HL-60/S4 treated with retinoic acid at 250 ng/mL for 4 days and 3 days (cell line): Measurements from ENCODE around the gene SPTBN5.

Source experiments
- in situ Hi-C: fragments of 300-500 bp; cut with MboI; formaldehyde crosslinking; loops from 2 replicates; pipeline ENCODE4 v1.7.0; 2022; ENCODE audit warnings: low sequenced_read_pairs

Gene SPTBN5

DNA sequence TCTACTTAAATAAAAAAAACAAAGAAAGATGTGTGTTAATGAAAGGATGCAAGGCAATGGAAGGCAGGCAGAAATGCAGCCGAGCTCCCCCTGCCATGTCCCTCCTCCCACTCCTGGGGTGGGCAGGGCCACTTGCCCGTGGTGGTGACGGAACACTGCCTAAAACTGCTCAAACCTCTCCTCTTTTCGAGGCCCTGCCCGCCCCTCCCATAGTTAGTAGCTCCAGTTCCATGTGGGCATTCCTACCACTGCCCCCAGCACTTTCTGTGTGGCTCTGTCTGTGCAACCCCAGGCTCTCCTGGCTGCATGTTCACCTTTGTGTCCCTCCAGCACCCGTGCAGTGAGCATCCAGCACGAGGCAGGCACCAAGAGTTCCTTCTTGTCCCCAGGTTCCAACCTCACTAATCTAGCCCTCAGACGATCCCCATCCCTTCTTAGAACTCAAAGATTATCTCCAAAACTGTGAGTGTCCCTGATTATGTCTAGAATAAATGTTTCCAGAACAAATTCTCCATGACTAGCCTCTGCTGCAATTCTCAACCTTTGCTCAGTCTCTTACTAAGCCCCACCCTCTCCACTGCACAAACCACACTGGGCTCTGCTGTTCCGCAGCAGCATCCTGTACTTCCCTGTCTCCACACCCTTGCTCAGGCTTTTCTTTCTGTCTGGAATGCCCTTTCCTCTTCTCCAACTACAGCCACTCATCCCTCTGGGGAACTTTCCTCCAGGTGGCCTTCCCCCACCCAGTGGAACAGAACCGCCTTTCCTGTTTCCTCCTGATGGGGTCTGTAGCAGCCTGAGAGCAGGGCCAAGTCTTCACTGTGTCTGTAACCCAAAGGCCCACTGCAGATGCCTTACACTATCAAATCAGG is 32.6 kb upstream of the SPTBN5 start:
- in situ Hi-C loops, result no loop called here

DNA sequence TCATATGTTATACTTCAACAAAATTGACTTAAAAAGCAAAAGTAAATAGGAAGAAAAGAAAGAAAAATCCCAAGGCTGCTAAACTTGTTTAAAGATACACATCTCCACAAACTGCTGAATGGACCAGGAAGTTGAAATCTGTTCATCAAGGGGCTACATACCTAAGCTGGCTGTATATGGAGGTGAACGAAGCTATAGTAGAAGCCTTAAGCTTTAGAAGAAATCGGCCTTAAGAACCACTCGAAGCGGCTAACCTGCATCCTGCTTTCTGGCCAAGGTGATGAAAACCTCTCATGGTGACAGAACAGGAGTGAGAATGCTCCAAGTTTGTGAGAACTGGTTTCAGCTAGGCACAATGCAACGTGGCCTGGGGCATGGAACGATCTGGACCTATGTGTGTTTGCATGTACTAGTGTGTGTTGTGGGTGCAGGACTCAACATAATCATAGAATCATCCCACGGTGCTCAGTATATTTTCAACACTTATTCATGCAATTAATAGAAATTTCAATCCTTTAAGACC is 31.3 kb upstream of the SPTBN5 start:
- in situ Hi-C loops, result no loop called here

DNA sequence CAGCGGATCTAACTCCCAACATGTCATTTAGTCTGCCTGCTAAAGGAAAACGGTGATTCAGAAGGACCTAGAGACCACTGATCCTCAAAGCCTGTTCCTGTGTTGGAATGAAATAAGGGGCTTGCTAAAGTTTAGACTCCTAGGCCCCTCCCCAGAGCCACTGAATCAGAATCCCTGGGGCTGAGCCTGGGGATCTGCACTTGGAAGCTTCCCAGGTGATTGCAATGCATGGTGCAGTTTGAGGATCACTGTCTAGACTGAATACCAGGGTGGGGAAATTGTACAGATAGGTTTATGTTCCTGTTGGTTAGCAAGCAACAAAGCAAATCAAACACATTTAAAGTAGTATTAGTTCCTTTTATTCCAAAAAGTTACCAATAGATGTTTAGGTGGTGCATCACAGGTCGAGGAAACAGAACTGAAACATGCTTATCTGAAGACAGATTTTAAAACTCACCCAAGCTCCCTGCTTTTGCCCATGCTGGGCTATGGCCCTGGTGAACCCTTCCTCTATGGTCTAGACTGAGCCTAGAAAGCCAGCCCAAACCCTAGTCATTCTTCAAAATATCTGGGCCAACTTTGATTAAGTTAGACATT is 29.6 kb upstream of the SPTBN5 start:
- in situ Hi-C loops, result no loop called here

DNA sequence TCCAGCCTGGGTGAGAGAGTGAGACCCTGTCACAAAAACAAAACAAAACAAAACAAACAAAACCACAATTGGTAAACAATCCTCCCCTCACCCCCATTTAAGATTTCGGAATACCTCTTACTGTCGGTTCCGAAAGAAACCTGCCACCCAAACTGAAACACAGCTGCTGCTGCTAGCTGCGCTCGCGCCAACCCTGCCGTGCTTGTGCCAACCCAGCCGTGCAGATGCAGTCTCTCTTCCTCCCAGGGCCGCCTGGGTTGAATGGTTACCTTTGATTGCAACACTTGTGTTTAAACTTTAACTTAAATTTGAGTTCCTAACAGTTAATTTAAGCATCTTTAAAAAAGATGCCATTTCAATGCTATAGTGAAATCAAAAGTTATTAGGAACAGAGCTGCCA is 28.5 kb upstream of the SPTBN5 start:
- in situ Hi-C loops, result no loop called here

DNA sequence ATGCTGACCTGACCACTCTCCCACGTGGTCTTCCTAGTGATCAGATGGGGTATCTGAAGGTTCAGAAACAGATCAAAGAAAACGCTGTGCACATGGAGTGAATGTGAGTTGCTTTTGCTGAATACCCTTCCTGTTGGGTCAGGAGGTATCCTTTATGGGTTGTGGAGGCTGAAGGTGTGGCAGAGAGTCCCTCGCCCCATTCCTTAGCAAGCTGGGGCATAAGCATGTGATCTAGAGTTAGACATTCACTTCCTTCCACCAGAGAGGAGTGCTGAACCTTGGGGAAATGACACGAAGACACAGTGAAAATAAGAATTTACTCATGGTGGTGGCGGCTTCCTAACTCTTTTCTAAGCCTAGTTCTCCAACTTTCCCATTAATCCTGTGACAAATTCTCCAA is 27.8 kb upstream of the SPTBN5 start:
- in situ Hi-C loops, result no loop called here

DNA sequence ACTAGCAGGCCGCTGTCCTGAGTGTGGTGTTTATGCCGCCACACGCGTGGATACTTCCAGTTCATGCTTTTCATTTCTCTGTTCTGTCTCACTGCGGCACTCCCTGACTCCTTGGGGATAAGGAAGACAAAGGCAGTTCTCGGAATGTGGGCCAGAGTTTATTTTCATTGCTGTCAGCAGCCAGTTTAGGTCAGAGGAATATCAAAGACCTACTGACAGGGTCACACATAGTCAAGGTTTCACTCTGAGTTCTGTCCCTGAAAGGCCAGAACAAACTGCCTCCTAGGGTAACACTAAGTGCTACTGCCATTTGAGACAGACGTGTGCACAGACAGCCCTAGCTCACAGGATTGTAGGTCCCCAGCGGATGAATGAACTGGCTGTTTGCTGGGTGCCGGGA is 27.3 kb upstream of the SPTBN5 start:
- in situ Hi-C loops, result no loop called here

DNA sequence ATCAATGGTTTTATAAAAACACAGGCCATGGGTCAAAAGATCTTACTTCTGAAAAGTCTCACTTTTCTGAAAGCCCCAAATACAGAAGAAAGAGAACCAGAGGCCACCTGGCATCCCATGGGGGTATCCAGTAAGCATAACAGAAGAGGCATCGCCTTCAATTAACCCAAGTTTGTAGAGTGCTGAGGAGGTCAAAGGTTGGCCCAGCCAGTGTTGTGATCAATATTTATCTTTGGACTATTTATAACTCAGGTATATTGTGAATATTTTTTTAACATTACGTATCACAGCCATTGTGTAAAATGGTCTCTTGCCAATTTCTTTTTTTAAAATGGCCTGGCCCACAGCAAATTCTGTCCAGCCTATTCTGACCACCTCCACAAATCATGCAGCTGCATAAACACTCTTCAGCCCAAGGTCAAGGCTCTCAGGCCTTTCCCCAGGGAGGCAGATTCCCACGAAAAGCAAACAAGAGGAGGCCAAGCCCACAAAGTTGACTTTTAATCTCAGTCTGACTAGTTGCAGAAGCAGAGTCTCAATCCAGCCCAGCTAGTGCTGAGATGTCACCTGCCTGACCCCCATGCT is 26.2 kb upstream of the SPTBN5 start:
- in situ Hi-C loops, result no loop called here

DNA sequence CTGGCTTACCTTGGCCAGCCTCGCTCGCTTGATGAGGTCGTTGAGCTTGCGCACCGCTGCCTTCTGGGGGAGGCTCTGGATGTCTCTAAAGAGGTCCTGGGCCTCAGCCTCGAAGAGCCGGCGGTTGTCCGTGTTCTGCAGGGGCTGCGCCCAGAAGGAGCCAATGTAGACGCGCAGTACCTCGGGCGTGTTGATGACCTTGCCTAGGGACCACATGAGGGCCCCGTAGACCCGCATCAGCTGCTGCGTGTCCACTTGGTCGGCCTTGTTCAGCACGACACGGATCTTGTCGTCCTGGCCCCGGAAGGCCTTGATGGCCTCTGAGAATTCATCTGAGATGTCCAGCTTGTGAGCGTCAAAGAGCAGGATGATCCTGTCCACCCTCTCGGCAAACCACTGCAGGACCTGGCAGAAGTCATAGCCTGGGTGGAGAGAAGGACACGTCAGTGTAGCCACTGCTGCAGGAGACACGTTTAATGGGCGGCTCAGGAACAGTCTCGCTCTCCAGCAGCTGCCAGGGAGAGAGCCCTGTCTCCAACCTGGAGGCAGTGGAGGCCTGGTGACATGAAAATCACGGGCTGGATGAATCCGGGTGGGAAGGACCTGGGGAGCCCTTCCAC is 25.5 kb upstream of the SPTBN5 start:
- in situ Hi-C loops, result no loop called here

DNA sequence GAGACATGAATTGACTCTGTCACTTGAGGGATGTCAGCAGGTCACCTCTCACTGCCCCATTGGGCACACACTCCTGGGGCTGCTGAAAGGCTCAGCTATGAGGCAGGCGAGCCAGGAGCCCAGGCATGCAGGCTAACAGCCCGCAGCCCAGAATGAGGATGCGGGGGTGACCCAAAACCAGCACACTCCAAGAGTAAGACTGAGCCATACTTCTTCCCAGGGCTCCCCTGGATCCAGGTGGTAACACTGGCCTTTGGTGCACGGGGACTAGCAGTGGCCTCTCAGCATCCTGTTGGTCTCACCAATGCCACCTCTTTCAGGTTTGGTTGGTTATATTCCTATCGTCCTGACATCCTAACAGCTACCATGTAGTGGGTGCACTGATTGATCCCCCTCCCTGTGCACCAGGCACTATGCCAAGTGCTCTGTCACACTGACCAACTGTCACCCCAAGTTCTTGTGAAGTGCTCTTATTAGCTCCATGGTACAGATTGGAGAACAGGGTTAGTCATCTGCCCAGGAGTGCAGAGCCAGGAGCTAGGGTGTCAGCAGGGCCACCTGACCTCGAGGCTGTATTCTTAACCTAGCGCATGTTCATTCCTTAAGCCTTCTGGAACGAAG is 24.8 kb upstream of the SPTBN5 start:
- in situ Hi-C loops, result no loop called here

DNA sequence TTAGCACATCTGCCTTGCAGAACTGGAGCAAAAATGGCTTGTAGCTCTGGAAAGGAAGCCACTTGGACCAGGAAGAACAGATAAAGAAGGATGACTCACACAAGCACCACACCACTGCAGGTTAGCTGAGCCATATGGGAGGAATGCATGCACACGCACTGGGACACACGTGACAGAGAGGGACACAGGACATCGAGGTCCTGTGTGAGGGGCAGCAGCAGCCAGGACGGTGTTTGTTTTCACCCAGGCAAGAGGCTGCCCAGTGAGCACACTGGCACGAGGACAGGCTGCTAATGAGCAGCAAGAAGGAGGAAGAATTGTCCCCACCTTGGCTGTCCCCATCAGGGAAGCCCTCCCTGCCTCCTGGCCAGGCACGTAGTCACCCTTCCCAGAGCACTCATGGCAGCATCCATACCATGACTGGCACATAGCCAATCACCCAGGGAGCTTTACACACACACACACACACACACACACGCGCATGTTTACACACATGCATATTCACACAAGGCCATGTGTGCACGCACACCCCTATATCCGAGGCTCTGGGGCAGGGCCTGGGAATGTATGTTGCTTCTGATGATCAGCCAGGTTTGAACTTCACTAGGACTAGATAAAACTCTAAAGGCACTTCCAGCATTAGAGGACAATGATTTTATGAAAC is 24.0 kb upstream of the SPTBN5 start:
- in situ Hi-C loops, result no loop called here

DNA sequence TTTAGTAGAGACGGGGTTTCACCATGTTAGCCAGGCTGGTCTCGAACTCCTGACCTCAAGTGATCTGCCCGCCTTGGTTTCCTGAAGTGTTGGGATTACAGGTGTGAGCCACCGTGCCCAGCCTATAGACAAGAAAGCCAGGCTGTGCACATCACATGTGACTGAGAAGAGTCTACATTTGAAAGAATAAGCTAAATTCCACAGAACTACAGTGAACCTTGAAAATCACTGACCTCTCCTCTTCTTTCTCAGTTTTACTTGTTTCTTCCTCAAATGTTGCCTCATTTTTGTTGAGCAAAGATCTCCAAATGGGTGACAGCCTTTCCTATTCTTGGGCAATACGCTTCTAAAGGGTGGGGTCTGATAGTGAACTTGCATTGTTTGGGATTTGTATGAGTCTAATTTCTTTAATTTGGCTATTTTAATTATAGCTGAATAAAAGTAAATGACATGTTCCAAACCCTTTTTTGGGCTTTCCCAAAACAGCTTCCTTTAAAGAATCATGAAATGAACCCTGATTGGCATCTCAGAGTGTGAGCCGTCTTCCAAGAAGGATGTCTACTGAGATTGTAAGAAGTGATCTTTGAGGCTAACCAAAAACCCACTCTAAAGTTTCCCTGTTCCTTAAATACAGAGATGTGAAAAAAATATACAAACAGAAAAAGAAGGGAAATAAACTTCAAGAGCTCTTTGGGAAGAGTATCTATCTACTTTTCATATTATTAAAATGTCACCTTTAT is 21.6 kb upstream of the SPTBN5 start:
- in situ Hi-C loops, result no loop called here

DNA sequence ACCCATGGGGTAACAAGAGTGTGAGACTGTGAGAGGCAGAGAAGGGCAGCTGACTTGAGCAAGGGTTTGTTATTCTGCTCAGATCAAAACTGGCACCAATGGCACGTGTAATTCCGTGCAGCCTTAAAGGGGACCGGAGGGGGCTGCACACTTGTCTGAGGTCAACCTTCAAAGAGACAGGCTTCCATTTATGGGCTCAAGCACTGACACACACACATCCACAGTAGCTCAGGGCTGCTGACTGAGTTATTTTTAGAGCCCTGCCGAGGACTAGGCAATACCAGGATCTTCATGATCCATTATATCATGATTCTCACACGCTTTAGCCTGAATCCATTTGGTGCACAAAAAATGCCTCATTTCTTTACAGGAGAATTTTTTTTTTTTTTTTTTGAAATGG is 20.6 kb upstream of the SPTBN5 start:
- in situ Hi-C loops, result no loop called here

DNA sequence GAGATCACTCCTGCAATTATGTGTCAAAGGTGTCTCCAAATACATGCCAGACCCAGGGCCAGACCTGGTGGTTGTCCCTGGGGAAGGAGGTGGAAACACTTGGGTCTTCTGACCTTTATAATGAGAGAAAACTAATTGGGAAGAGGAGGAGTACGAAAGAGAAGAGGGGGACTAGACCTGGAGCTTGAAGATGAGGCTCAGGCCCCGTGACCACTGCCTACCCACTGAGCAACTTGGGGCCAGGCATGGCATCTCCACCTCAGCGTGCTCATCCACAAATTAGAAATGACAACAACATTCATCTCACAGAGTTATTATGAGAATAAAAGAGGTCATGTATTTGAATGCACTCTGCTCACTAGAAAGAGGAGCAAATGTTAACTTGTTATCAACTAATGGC is 19.4 kb upstream of the SPTBN5 start:
- in situ Hi-C loops, result no loop called here

DNA sequence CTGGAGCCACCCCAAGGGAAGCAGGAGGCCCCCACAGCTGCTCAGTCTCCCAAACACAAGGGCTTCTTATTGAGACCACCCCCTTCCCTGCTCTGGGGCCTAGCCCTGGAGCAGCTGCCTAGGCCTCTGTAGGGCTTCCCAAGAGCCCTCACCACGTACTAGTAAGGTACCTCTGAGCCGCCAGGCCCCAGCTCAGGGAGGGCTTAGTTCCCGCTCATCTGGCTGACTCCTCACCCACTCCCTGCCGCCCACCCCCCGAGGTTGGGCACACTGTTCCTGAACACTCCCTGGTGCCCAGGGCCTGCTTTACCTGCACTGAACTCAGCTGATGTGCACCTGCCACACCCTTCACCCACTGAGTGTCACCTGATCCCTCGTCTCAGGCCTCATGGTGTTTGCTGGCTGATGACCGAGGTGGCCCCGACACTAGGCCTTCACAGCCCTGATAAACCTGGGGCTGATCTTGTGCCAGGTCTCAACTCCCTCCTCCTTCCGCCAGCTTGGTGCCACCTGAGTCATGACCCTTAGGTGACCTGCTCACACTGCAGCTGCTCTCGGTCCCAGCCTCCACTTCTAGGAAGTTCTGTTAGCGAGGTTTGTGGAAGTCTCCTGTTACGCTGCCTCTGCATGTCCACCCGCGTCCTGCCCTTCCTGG is 18.0 kb upstream of the SPTBN5 start:
- in situ Hi-C loops, result no loop called here

DNA sequence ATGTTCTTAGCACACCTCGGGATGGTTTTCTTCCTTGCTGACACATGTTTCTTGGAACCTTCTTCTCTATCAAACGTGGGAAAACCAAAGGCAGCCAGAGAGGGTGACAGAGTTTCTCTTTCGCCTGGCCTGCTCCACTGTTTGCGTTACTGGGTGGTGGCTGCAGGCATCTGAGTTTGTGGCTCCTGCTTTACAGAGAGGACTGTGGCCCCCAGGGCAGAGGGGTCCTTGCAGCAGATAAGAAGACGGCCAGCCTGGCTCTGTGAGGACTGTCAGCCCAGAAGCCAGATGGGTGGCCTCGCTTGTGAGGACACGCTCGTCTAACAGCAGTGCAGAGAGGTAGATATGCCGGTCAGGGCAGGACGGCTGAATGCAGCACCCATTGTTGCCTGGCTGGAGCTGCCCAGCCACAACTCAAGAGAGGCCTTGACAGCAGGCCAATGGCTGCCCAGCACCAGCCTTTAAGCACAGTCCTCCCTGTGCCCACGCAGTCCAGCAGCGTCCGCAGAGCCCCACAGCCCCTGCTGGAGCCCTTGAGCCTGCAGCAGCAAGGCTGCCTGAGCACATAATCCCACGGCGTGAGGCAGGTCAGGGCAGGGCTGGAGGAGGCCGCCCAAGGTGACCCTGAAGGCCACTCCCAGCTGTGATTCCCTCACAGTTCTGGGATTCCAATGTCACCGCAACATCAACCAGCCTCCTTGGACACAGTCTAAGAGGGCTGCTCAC is 15.0 kb upstream of the SPTBN5 start:
- in situ Hi-C loops, result no loop called here

DNA sequence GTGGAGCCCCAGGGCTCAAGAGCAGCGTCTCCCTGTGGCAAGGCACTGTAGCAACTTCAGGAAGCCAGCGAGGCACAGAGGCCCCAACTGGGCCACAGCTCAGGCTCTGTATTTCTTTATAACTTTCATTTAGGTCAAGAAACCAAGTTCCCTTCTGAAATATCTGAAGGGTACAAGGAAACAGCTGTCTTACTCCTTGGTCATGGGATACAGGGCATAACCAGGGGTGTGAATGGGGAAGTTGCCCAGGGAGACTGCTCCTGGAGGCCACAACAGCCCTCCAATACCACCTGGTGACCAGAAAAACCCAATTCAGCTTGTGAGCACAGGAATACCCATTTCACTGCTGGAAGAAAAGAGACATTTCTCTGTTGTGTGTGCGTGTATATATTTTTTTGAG is 13.3 kb upstream of the SPTBN5 start:
- in situ Hi-C loops, result no loop called here

DNA sequence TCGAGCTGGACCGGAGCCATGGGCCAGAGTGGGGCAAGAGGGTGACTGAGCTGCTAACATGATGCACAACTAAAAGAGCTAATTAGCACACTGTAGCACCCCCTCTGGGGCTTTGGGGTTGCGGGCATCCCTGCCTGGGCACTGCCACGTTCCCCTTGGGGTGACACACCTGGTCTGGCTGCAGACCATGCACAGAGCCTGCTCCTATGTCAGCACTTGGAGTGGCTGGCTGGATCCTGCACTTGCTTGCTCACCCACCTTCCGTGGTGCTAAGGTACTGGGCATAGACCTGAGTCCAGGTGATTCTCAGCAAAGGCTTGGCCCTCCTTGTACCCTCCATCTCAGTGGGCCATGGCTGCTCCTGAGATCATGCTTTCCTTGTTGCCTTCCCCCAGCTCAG is 12.8 kb upstream of the SPTBN5 start:
- in situ Hi-C loops, result no loop called here

DNA sequence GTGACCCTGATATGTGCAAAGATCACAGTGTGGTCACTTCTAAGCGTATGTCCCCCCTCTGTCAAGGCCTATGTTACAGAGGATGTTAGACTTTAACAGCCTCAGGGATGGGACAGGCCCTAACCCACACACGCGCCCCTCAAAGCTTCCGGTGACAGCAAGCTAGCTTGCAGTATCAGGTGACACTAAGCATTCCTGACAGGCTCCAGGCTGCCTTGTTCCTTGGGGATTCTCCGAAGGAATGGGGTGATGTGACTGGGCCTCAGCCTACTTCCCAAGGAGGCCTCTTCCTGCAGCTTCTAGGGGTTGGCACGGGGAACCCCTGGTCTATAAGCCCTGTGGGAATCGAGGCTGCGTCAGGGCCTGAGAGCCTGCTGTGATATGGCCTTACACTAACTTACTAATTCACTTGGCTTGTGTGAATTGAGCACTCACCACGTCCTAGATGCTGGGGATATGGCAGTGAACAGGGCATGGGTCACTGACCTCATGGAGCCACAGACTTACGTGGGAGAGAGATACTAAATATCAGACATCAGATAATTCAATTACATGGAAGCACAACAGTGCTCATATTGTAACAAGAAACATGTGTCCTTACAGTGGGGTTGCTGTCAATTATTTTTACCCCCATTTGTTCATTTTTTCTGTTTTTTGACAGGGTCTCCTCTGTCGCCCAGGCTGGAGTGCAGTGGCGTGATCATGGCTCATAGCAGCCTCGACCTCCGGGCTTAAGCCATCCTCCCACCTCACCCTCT is 11.4 kb upstream of the SPTBN5 start:
- in situ Hi-C loops, result no loop called here
